Smooth muscle cell (in vitro differentiated cells): ENCODE data around the gene ALG1. TPM values are rescaled to one million over a fixed set of nuclear protein-coding genes. Genes with fewer than 3 reads are reported as not detected.
"Not testable (repeated sequence)": the region's sequence is repeated elsewhere in the genome, so short reads cannot be mapped to it uniquely, and the experiment has no call there.

Source experiments
- DNase-seq: peaks from one replicate; lab custom pipeline; 2025; ENCODE audit not compliant: unreplicated experiment; lab: John Stamatoyannopoulos, UW
- H2AFZ ChIP-seq: fragments of 200-600 bp; sonication (generic); 2 replicates; pipeline ENCODE4 v1.6.0; 2016; ENCODE audit warnings: antibody characterized with exemption, low read depth, mild to moderate bottlenecking
- H3F3A ChIP-seq: fragments of 200-600 bp; sonication (generic); 2 replicates; pipeline ENCODE4 v1.6.0; 2017; ENCODE audit warnings: antibody characterized with exemption, low read depth
- H3K27ac ChIP-seq: fragments of 200-600 bp; sonication (generic); 2 replicates; pipeline ENCODE4 v1.5.1; 2016; ENCODE audit warnings: low read depth, mild to moderate bottlenecking
- H3K27me3 ChIP-seq: fragments of 200-600 bp; sonication (generic); 2 replicates; pipeline ENCODE4 v1.6.1; 2016; ENCODE audit warnings: low read depth, mild to moderate bottlenecking
- H3K36me3 ChIP-seq: fragments of 200-600 bp; sonication (generic); 2 replicates; pipeline ENCODE4 v1.5.1; 2016; ENCODE audit warnings: low read depth
- H3K4me1 ChIP-seq: fragments of 200-600 bp; sonication (generic); 2 replicates; pipeline ENCODE4 v1.5.1; 2016; ENCODE audit warnings: low read depth
- H3K4me2 ChIP-seq: fragments of 200-600 bp; sonication (generic); 2 replicates; pipeline ENCODE4 v1.6.0; 2016; ENCODE audit warnings: mild to moderate bottlenecking
- H3K4me3 ChIP-seq: fragments of 200-600 bp; sonication (generic); 2 replicates; pipeline ENCODE4 v1.5.1; 2016; ENCODE audit warnings: mild to moderate bottlenecking
- H3K79me2 ChIP-seq: fragments of 200-600 bp; sonication (generic); 2 replicates; pipeline ENCODE4 v1.6.0; 2016; ENCODE audit warnings: low read depth, mild to moderate bottlenecking
- H3K9ac ChIP-seq: fragments of 200-600 bp; sonication (generic); 2 replicates; pipeline ENCODE4 v1.6.0; 2016; ENCODE audit warnings: low read depth
- H3K9me3 ChIP-seq: fragments of 200-600 bp; sonication (generic); replicated peaks from 2 replicates; pipeline ENCODE4 v1.5.1; 2016; ENCODE audit warnings: low read depth
- H4K20me1 ChIP-seq: fragments of 200-600 bp; sonication (generic); 2 replicates; pipeline ENCODE4 v1.6.0; 2016; ENCODE audit warnings: low read depth
- CTCF ChIP-seq: fragments of 200-600 bp; sonication (generic); IDR thresholded peaks from 2 replicates; pipeline ENCODE4 v1.5.1; 2017; ENCODE audit warnings: borderline replicate concordance, mild to moderate bottlenecking, antibody characterized with exemption; ENCODE audit not compliant: insufficient read depth, poor library complexity, severe bottlenecking
- WGBS: methylation state at CpG from one replicate; pipeline ENCODE4 v1.1.7; 2016; ENCODE audit warnings: low lambda C conversion rate; 5-methylcytosine and 5-hydroxymethylcytosine counted together
- polyA plus RNA-seq: library from polyadenylated mRNA; unstranded; fragments of >200 nt; fragmentation: Nextera tagmentation; extraction: Ambion mirVana; gene quantifications from 2 replicates; pipeline ENCODE4 v1.2.1, GENCODE V29; 2016
- total RNA-seq: library from RNA; depleted of rRNA; stranded (reverse); fragments of >200 nt; gene quantifications from 2 replicates; pipeline ENCODE4 v1.2.3, GENCODE V29; 2014

The ALG1 gene
- total and polyA plus RNA-seq, 2 experiments from 2014 or later, result 22.6 to 32.9 TPM

- Histone ChIP-seq H3K9me3 (no peaks in the 10 kb centered on the region), H3K4me3 (peak overlapping the region; percentile 72), H3K36me3 (no peaks in the 10 kb centered on the region), H2AFZ (peak overlapping the region; percentile 96), H4K20me1 (peaks cover 8% of the 10 kb centered on the region), H3K27me3 (no peaks in the 10 kb centered on the region), H3K4me1 (peaks cover 3% of the 10 kb centered on the region), H3K4me2 (peak overlapping the region; percentile 92), H3F3A (peaks cover 4% of the 10 kb centered on the region), H3K27ac (peak overlapping the region; percentile 54), H3K79me2 (peaks cover 4% of the 10 kb centered on the region), H3K9ac (peak overlapping the region; percentile 83)
- no peak for TF ChIP-seq CTCF
- 74% methylated on average over 7 of the region's 7 CpGs for WGBS
- DNase-seq, result no peak
Observed at GRCh38 chr16:5071341-5071680, 332 bp upstream of the ALG1 start.

GRCh38 chr16:5072334-5073278 is 963 bp downstream of the ALG1 start:
- WGBS, result 58% methylated on average over 12 of the region's 12 CpGs
- Histone ChIP-seq H4K20me1 (peaks cover 8% of the 10 kb centered on the region), H3K36me3 (no peaks in the 10 kb centered on the region), H3K79me2 (peaks cover 4% of the 10 kb centered on the region), H3K4me3 (peak overlapping the region; percentile 72), H3F3A (peaks cover 4% of the 10 kb centered on the region), H3K9me3 (no peaks in the 10 kb centered on the region), H3K4me2 (peak overlapping the region; percentile 92), H3K9ac (peak overlapping the region; percentile 83), H3K27ac (peak overlapping the region; percentile 54), H3K27me3 (no peaks in the 10 kb centered on the region), H2AFZ (peak overlapping the region; percentile 96), H3K4me1 (peaks cover 3% of the 10 kb centered on the region)
- no peak for TF ChIP-seq CTCF
- DNase-seq, result no peak

GRCh38 chr16:5073279-5073629 is 1.6 kb downstream of the ALG1 start:
- 86% methylated on average over 2 of the region's 2 CpGs for WGBS
- no peak overlapping the region for H3K9ac ChIP-seq

DNA sequence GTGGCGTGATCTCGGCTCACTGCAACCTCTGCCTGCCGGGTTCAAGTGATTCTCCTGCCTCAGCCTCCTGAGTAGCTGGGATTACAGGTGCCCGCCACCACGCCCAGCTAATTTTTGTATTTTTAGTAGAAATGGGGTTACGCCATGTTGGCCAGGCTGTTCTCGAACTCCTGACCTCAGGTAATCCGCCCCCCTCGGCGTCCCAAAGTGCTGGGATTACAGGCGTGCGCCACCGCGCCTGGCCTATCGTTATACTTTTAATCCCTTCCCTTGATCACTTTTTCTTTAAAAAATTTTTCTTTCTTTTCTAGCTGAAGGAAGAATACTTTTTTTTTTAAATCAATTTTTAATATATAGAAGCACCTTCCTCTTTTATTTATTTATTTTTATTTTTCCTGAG is 2.1 kb downstream of the ALG1 start:
- H3K27ac ChIP-seq, H4K20me1 ChIP-seq, H3K36me3 ChIP-seq, H3F3A ChIP-seq, H2AFZ ChIP-seq, H3K4me1 ChIP-seq, H3K4me2 ChIP-seq, H3K9me3 ChIP-seq, H3K27me3 ChIP-seq, DNase-seq, H3K4me3 ChIP-seq, H3K79me2 ChIP-seq, H3K9ac ChIP-seq: not testable (repeated sequence)
- WGBS, result 92% methylated on average over 15 of the region's 15 CpGs

More at GRCh38 chr16:5073279-5073629, 1.6 kb downstream of the ALG1 start:
- DNase-seq, result no peak
- H3K36me3 ChIP-seq, result no peaks in the 10 kb centered on the region
- no peak overlapping the region for H3K4me3 ChIP-seq
- H3K27ac ChIP-seq, result no peak overlapping the region
- peaks cover 4% of the 10 kb centered on the region for H3K79me2 ChIP-seq
- H3K9me3 ChIP-seq, result no peaks in the 10 kb centered on the region
- H3F3A ChIP-seq, result peaks cover 4% of the 10 kb centered on the region
- peaks cover 3% of the 10 kb centered on the region for H3K4me1 ChIP-seq
- TF ChIP-seq CTCF, result no peak
- peaks cover 8% of the 10 kb centered on the region for H4K20me1 ChIP-seq
- H3K4me2 ChIP-seq, result no peak overlapping the region
- H3K27me3 ChIP-seq, result no peaks in the 10 kb centered on the region
- H2AFZ ChIP-seq, result no peak overlapping the region
